ENCODE measurements around the gene MERTK.

The MERTK gene

DNA sequence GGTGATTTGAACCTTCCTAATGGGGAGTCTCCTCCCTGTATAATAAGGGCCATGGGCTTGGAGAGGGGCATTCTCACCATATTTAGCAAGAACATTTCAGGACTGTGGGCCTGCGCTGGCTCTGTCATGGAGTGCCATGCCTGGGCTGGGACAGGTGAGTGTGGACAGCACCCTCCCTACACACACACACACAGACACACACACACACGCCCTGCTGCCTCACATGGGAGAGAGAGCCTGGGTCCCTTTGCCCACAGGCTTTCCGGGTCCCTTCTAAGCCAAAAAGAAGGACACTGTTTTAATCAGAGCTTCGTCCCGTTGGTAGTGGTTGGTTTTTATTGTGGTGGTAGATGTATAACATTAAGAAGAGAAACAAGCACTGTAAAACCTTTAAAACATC, 125.3 kb downstream of the MERTK start:
- no peak overlapping the region for H3K9ac ChIP-seq (ENCODE audit: low read depth, low read length, poor library complexity, severe bottlenecking)
- H3K4me1 ChIP-seq (ENCODE audit: insufficient read depth, low read length, poor library complexity, severe bottlenecking): no peaks in the 10 kb centered on the region
- H3K4me2 ChIP-seq (ENCODE audit: low read depth, low read length, poor library complexity, severe bottlenecking): no peak overlapping the region
- no peak for TF ChIP-seq EZH2phosphoT487 (IDR thresholded peaks at IDR 0.05; ENCODE audit: borderline replicate concordance)
- TF ChIP-seq, protein P1, sequence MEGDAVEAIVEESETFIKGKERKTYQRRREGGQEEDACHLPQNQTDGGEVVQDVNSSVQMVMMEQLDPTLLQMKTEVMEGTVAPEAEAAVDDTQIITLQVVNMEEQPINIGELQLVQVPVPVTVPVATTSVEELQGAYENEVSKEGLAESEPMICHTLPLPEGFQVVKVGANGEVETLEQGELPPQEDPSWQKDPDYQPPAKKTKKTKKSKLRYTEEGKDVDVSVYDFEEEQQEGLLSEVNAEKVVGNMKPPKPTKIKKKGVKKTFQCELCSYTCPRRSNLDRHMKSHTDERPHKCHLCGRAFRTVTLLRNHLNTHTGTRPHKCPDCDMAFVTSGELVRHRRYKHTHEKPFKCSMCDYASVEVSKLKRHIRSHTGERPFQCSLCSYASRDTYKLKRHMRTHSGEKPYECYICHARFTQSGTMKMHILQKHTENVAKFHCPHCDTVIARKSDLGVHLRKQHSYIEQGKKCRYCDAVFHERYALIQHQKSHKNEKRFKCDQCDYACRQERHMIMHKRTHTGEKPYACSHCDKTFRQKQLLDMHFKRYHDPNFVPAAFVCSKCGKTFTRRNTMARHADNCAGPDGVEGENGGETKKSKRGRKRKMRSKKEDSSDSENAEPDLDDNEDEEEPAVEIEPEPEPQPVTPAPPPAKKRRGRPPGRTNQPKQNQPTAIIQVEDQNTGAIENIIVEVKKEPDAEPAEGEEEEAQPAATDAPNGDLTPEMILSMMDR (conservative IDR thresholded peaks at IDR 0.05; ENCODE audit: low read length): no peak
- H4K20me1 ChIP-seq (ENCODE audit: insufficient read depth, low read length, poor library complexity, severe bottlenecking): no peaks in the 10 kb centered on the region
- H3K4me3 ChIP-seq (ENCODE audit: low read length, poor library complexity, severe bottlenecking): no peak overlapping the region
- H3K9me2 ChIP-seq (replicated peaks; ENCODE audit: low read depth, low read length): no peaks in the 10 kb centered on the region
- H3F3A ChIP-seq (ENCODE audit: low read depth): no peaks in the 10 kb centered on the region
- no peaks in the 10 kb centered on the region for H3K27me3 ChIP-seq (ENCODE audit: insufficient read depth, low read length, poor library complexity, severe bottlenecking)
- H3K36me3 ChIP-seq (ENCODE audit: insufficient read depth, low read length): no peaks in the 10 kb centered on the region
- no peak overlapping the region for H2AFZ ChIP-seq (ENCODE audit: low read length)
- H3K9me3 ChIP-seq (ENCODE audit: insufficient read depth, low read depth, low read length): no peaks in the 10 kb centered on the region
- no peaks in the 10 kb centered on the region for H3K79me2 ChIP-seq (ENCODE audit: insufficient read depth, low read length)

DNA sequence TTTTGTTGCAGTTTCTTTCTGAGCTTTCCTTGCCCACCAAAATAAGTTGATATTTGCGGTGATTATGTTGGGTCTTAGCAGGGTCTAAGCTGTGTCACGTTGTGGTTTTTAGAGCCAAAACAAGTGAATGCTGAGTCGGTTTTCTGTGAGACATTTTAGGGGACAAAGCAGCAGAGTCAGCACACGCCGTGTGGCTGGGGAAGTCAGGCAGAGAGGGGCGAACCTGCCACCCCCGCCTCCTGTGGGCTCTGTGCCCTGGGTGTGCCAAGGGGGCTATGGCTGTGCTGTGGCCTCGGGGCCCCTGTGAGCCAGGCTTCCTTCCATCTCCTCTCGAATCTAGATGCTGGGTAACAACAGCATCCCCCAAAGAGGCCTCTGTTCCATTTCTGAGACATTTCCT, 125.8 kb downstream of the MERTK start:
- Histone ChIP-seq H3K9me2 (replicated peaks; ENCODE audit: low read depth, low read length) (no peaks in the 10 kb centered on the region), H3K9ac (ENCODE audit: low read depth, low read length, poor library complexity, severe bottlenecking) (no peak overlapping the region), H3K4me1 (ENCODE audit: insufficient read depth, low read length, poor library complexity, severe bottlenecking) (no peaks in the 10 kb centered on the region), H4K20me1 (ENCODE audit: insufficient read depth, low read length, poor library complexity, severe bottlenecking) (no peaks in the 10 kb centered on the region), H2AFZ (ENCODE audit: low read length) (no peak overlapping the region), H3K27me3 (ENCODE audit: insufficient read depth, low read length, poor library complexity, severe bottlenecking) (no peaks in the 10 kb centered on the region), H3K4me3 (ENCODE audit: low read length, poor library complexity, severe bottlenecking) (no peak overlapping the region), H3K9me3 (ENCODE audit: insufficient read depth, low read depth, low read length) (no peaks in the 10 kb centered on the region), H3K79me2 (ENCODE audit: insufficient read depth, low read length) (no peaks in the 10 kb centered on the region), H3F3A (ENCODE audit: low read depth) (no peaks in the 10 kb centered on the region), H3K36me3 (ENCODE audit: insufficient read depth, low read length) (no peaks in the 10 kb centered on the region), H3K4me2 (ENCODE audit: low read depth, low read length, poor library complexity, severe bottlenecking) (no peak overlapping the region)
- TF ChIP-seq EZH2phosphoT487 (IDR thresholded peaks at IDR 0.05; ENCODE audit: borderline replicate concordance): no peak
- TF ChIP-seq, protein P1 (conservative IDR thresholded peaks at IDR 0.05; ENCODE audit: low read length): no peak

- no peak for TF ChIP-seq EZH2phosphoT487 (IDR thresholded peaks at IDR 0.05; ENCODE audit: borderline replicate concordance)
- Histone ChIP-seq H3K9me2 (replicated peaks; ENCODE audit: low read depth, low read length) (no peaks in the 10 kb centered on the region), H3K9ac (ENCODE audit: low read depth, low read length, poor library complexity, severe bottlenecking) (no peak overlapping the region), H3K4me2 (ENCODE audit: low read depth, low read length, poor library complexity, severe bottlenecking) (no peak overlapping the region), H2AFZ (ENCODE audit: low read length) (no peak overlapping the region), H3K36me3 (ENCODE audit: insufficient read depth, low read length) (no peaks in the 10 kb centered on the region), H4K20me1 (ENCODE audit: insufficient read depth, low read length, poor library complexity, severe bottlenecking) (no peaks in the 10 kb centered on the region), H3K4me1 (ENCODE audit: insufficient read depth, low read length, poor library complexity, severe bottlenecking) (no peaks in the 10 kb centered on the region), H3K4me3 (ENCODE audit: low read length, poor library complexity, severe bottlenecking) (no peak overlapping the region), H3K9me3 (ENCODE audit: insufficient read depth, low read depth, low read length) (no peaks in the 10 kb centered on the region), H3K79me2 (ENCODE audit: insufficient read depth, low read length) (no peaks in the 10 kb centered on the region), H3F3A (ENCODE audit: low read depth) (no peaks in the 10 kb centered on the region), H3K27me3 (ENCODE audit: insufficient read depth, low read length, poor library complexity, severe bottlenecking) (no peaks in the 10 kb centered on the region)
Measured at GRCh38 chr2:112024896-112025491, 126.6 kb downstream of the MERTK start.

GRCh38 chr2:112026509-112026908, 128.1 kb downstream of the MERTK start:
- Histone ChIP-seq H3K4me1 (ENCODE audit: insufficient read depth, low read length, poor library complexity, severe bottlenecking) (no peaks in the 10 kb centered on the region), H3K27me3 (ENCODE audit: insufficient read depth, low read length, poor library complexity, severe bottlenecking) (no peaks in the 10 kb centered on the region), H3K9me3 (ENCODE audit: insufficient read depth, low read depth, low read length) (no peaks in the 10 kb centered on the region), H3K4me3 (ENCODE audit: low read length, poor library complexity, severe bottlenecking) (no peak overlapping the region), H3K4me2 (ENCODE audit: low read depth, low read length, poor library complexity, severe bottlenecking) (no peak overlapping the region), H3K9me2 (replicated peaks; ENCODE audit: low read depth, low read length) (no peaks in the 10 kb centered on the region), H3F3A (ENCODE audit: low read depth) (no peaks in the 10 kb centered on the region), H3K79me2 (ENCODE audit: insufficient read depth, low read length) (no peaks in the 10 kb centered on the region), H3K36me3 (ENCODE audit: insufficient read depth, low read length) (no peaks in the 10 kb centered on the region), H3K9ac (ENCODE audit: low read depth, low read length, poor library complexity, severe bottlenecking) (no peak overlapping the region), H2AFZ (ENCODE audit: low read length) (no peak overlapping the region), H4K20me1 (ENCODE audit: insufficient read depth, low read length, poor library complexity, severe bottlenecking) (no peaks in the 10 kb centered on the region)
- TF ChIP-seq, protein P1 (conservative IDR thresholded peaks at IDR 0.05; ENCODE audit: low read length): no peak
- no peak for TF ChIP-seq EZH2phosphoT487 (IDR thresholded peaks at IDR 0.05; ENCODE audit: borderline replicate concordance)

All from Loucy (cell line).